H7 (cell line): Measurements from ENCODE around the gene ANK2. TPM values are rescaled to one million over a fixed set of nuclear protein-coding genes. Genes with fewer than 3 reads are reported as not detected.
"Not testable (repeated sequence)": the region's sequence is repeated elsewhere in the genome, so short reads cannot be mapped to it uniquely, and the experiment has no call there.

ENCODE experiments used
- DNase-seq: peaks from one replicate; pipeline ENCODE4 v3.0.0; 2012
- H3K27me3 ChIP-seq: 2 replicates; pipeline ENCODE4 v1.6.0; 2011; ENCODE audit warnings: mild to moderate bottlenecking, low read length; ENCODE audit not compliant: control insufficient read depth, insufficient read depth
- H3K36me3 ChIP-seq: replicated peaks from 2 replicates; pipeline ENCODE4 v1.5.1; 2011; ENCODE audit warnings: low read length; ENCODE audit not compliant: control insufficient read depth, insufficient read depth
- H3K4me3 ChIP-seq: 2 replicates; pipeline ENCODE4 v1.5.1; 2011; ENCODE audit warnings: low read depth, mild to moderate bottlenecking, control low read depth, low read length, moderate library complexity; ENCODE audit not compliant: insufficient read depth
- total RNA-seq: library from RNA; depleted of rRNA; stranded (reverse); fragments of >200 nt; shearing (Covaris generic); gene quantifications from 2 replicates; pipeline ENCODE4 v1.2.3, GENCODE V29; 2014

ANK2 gene
- total RNA-seq, 1 experiment from 2014 or later: 13.3 TPM

GRCh38 chr4:113064244-113064643 lies 14.8 kb downstream of the ANK2 start:
- DNase-seq: peak; percentile 30
- H3K4me3 ChIP-seq: no peak overlapping the region
- H3K36me3 ChIP-seq: no peaks in the 10 kb centered on the region
- no peaks in the 10 kb centered on the region; the same call in 1 of the 2 replicates for H3K27me3 ChIP-seq

- no peak for DNase-seq
- H3K4me3 ChIP-seq: no peak overlapping the region
- no peaks in the 10 kb centered on the region; the same call in 1 of the 2 replicates for H3K27me3 ChIP-seq
- no peaks in the 10 kb centered on the region for H3K36me3 ChIP-seq
Measured at GRCh38 chr4:113065629-113066028, 16.2 kb downstream of the ANK2 start.

- not testable (repeated sequence) for H3K27me3 ChIP-seq, DNase-seq, H3K4me3 ChIP-seq
Measured at GRCh38 chr4:113068771-113069170, 19.3 kb downstream of the ANK2 start.

GRCh38 chr4:113069212-113069892 lies 19.9 kb downstream of the ANK2 start:
- H3K27me3 ChIP-seq: no peaks in the 10 kb centered on the region
- no peak for DNase-seq
- no peaks in the 10 kb centered on the region for H3K36me3 ChIP-seq
- H3K4me3 ChIP-seq: no peak overlapping the region

More at GRCh38 chr4:113068771-113069170, 19.3 kb downstream of the ANK2 start:
- H3K36me3 ChIP-seq: not testable (repeated sequence)

GRCh38 chr4:113070755-113071154 lies 21.3 kb downstream of the ANK2 start:
- no peak overlapping the region for H3K4me3 ChIP-seq
- no peaks in the 10 kb centered on the region for H3K27me3 ChIP-seq
- DNase-seq: no peak
- no peaks in the 10 kb centered on the region for H3K36me3 ChIP-seq

GRCh38 chr4:113071274-113071673 lies 21.8 kb downstream of the ANK2 start:
- Histone ChIP-seq H3K36me3 (no peaks in the 10 kb centered on the region), H3K27me3 (no peaks in the 10 kb centered on the region), H3K4me3 (no peak overlapping the region)
- no peak for DNase-seq

- Histone ChIP-seq H3K4me3 (no peak overlapping the region), H3K36me3 (no peaks in the 10 kb centered on the region), H3K27me3 (no peaks in the 10 kb centered on the region)
- DNase-seq: no peak
Measured at GRCh38 chr4:113071805-113072204, 22.4 kb downstream of the ANK2 start.

GRCh38 chr4:113073451-113074005 lies 24.1 kb downstream of the ANK2 start:
- Histone ChIP-seq H3K4me3 (no peak overlapping the region), H3K36me3 (no peaks in the 10 kb centered on the region), H3K27me3 (no peaks in the 10 kb centered on the region)
- no peak for DNase-seq

- Histone ChIP-seq H3K36me3 (no peaks in the 10 kb centered on the region), H3K4me3 (no peak overlapping the region), H3K27me3 (no peaks in the 10 kb centered on the region)
- no peak for DNase-seq
Measured at GRCh38 chr4:113077575-113077974, 28.1 kb downstream of the ANK2 start.

GRCh38 chr4:113078066-113078465 lies 28.6 kb downstream of the ANK2 start:
- no peak overlapping the region for H3K4me3 ChIP-seq
- H3K27me3 ChIP-seq: no peaks in the 10 kb centered on the region
- DNase-seq: no peak
- no peaks in the 10 kb centered on the region for H3K36me3 ChIP-seq

- no peaks in the 10 kb centered on the region for H3K27me3 ChIP-seq
- DNase-seq: no peak
- H3K4me3 ChIP-seq: no peak overlapping the region
- H3K36me3 ChIP-seq: no peaks in the 10 kb centered on the region
Measured at GRCh38 chr4:113080050-113080449, 30.6 kb downstream of the ANK2 start.

- no peak for DNase-seq
- Histone ChIP-seq H3K4me3 (no peak overlapping the region), H3K27me3 (no peaks in the 10 kb centered on the region), H3K36me3 (no peaks in the 10 kb centered on the region)
Measured at GRCh38 chr4:113080624-113081023, 31.2 kb downstream of the ANK2 start.

- Histone ChIP-seq H3K4me3 (no peak overlapping the region), H3K36me3 (no peaks in the 10 kb centered on the region), H3K27me3 (no peaks in the 10 kb centered on the region)
- DNase-seq: no peak
Measured at GRCh38 chr4:113083346-113083745, 33.9 kb downstream of the ANK2 start.

- no peak for DNase-seq
- Histone ChIP-seq H3K27me3 (no peaks in the 10 kb centered on the region), H3K36me3 (no peaks in the 10 kb centered on the region), H3K4me3 (no peak overlapping the region)
Measured at GRCh38 chr4:113086172-113086695, 36.8 kb downstream of the ANK2 start.

- no peak for DNase-seq
- Histone ChIP-seq H3K36me3 (no peaks in the 10 kb centered on the region), H3K27me3 (no peaks in the 10 kb centered on the region)
Measured at GRCh38 chr4:113088050-113088449, 38.6 kb downstream of the ANK2 start.

More at GRCh38 chr4:113088050-113088449, 38.6 kb downstream of the ANK2 start:
- H3K4me3 ChIP-seq: no peak overlapping the region
